HEK293 (cell line): ENCODE results near the gene ALDH2.

Experiments used
- CTCF ChIA-PET: fragments of 350-600 bp; formaldehyde crosslinking; extraction: SDS; loops from one replicate; lab custom pipeline; 2021; ENCODE audit warnings: antibody characterized with exemption; lab: Yijun Ruan, JAX
- POLR2A ChIA-PET: fragments of 300-600 bp; formaldehyde crosslinking; extraction: SDS; loops from one replicate; lab custom pipeline; 2020; ENCODE audit warnings: antibody characterized with exemption, inconsistent platforms; lab: Yijun Ruan, JAX
- H3K27ac ChIP-seq: fragments of 200-500 bp; sonication (Bioruptor generic); 2 replicates; pipeline ENCODE4 v1.5.1; 2014; ENCODE audit warnings: low read depth, low read length, control low read depth, inconsistent platforms; ENCODE audit errors: extremely low read depth
- H3K36me3 ChIP-seq, 2 experiments: fragments of 200-500 bp in 1 of 2; sonication (Bioruptor generic) in 1 of 2; 1 replicate in 1 of 2; 2 replicates in 1 of 2; pipeline ENCODE4 v1.5.1; 2014 to 2017; ENCODE audit warnings: inconsistent platforms in 2 of 2, low read length in 2 of 2; ENCODE audit not compliant: control insufficient read depth in 2 of 2, insufficient read depth in 1 of 2
- H3K4me1 ChIP-seq: fragments of 200-500 bp; sonication (Bioruptor generic); 2 replicates; pipeline ENCODE4 v1.5.1; 2014; ENCODE audit warnings: mild to moderate bottlenecking, low read length, inconsistent platforms; ENCODE audit not compliant: control insufficient read depth, insufficient read depth
- H3K4me3 ChIP-seq: 2 replicates; pipeline ENCODE4 v1.5.1; 2011; ENCODE audit warnings: low read depth, mild to moderate bottlenecking, control low read depth, low read length, moderate library complexity
- H3K9me3 ChIP-seq: fragments of 200-500 bp; sonication (Bioruptor generic); 2 replicates; pipeline ENCODE4 v1.5.1; 2014; ENCODE audit warnings: low read depth, low read length, inconsistent platforms; ENCODE audit not compliant: control insufficient read depth, insufficient read depth
- ATF2 ChIP-seq: fragments of 450-650 bp; formaldehyde crosslinking; IDR thresholded peaks from 2 replicates; pipeline ENCODE4 v1.5.1; 2016; ENCODE audit warnings: missing biosample characterization, missing genetic modification characterization, low read depth
- GFI1B ChIP-seq: fragments of 450-650 bp; formaldehyde crosslinking; IDR thresholded peaks from 2 replicates; pipeline ENCODE4 v1.5.1; 2016; ENCODE audit warnings: missing biosample characterization, missing genetic modification characterization
- GLI2 ChIP-seq: fragments of 450-650 bp; formaldehyde crosslinking; IDR thresholded peaks from 2 replicates; pipeline ENCODE4; 2017; ENCODE audit warnings: missing biosample characterization, missing genetic modification characterization, low read depth, borderline replicate concordance
- REST ChIP-seq: fragments of 450-650 bp; formaldehyde crosslinking; IDR thresholded peaks from 2 replicates; pipeline ENCODE4 v1.5.1; 2016; ENCODE audit warnings: missing biosample characterization, missing genetic modification characterization
- TCF7L2 ChIP-seq: IDR thresholded peaks from 2 replicates; pipeline ENCODE4 v1.6.1; 2011; ENCODE audit warnings: low read depth, mild to moderate bottlenecking, inconsistent platforms, low read length, moderate library complexity, borderline replicate concordance
- ZBTB48 ChIP-seq: fragments of 450-650 bp; formaldehyde crosslinking; IDR thresholded peaks from 2 replicates; pipeline ENCODE4 v1.5.1; 2016; ENCODE audit warnings: missing biosample characterization, missing genetic modification characterization
- ZEB2 ChIP-seq: fragments of 450-650 bp; formaldehyde crosslinking; IDR thresholded peaks from 2 replicates; pipeline ENCODE4 v1.5.1; 2016; ENCODE audit warnings: missing biosample characterization, missing genetic modification characterization
- ZNF202 ChIP-seq: fragments of 450-650 bp; formaldehyde crosslinking; IDR thresholded peaks from 2 replicates; pipeline ENCODE4 v1.5.1; 2016; ENCODE audit warnings: missing biosample characterization, missing genetic modification characterization, borderline replicate concordance
- ZNF391 ChIP-seq: fragments of 450-650 bp; formaldehyde crosslinking; IDR thresholded peaks from 2 replicates; pipeline ENCODE4 v1.5.1; 2016; ENCODE audit warnings: low read depth, missing biosample characterization, missing genetic modification characterization, borderline replicate concordance
- ZNF394 ChIP-seq: fragments of 450-650 bp; formaldehyde crosslinking; IDR thresholded peaks from 2 replicates; pipeline ENCODE4 v1.5.1; 2016; ENCODE audit warnings: missing biosample characterization, missing genetic modification characterization, mild to moderate bottlenecking, moderate library complexity, borderline replicate concordance
- ZNF449 ChIP-seq: fragments of 450-650 bp; formaldehyde crosslinking; IDR thresholded peaks from 2 replicates; pipeline ENCODE4 v1.5.1; 2017; ENCODE audit warnings: missing biosample characterization, mild to moderate bottlenecking, missing genetic modification characterization, moderate library complexity
- ZNF514 ChIP-seq: fragments of 450-650 bp; formaldehyde crosslinking; IDR thresholded peaks from 2 replicates; pipeline ENCODE4 v1.5.1; 2016; ENCODE audit warnings: missing biosample characterization, missing genetic modification characterization
- ZNF596 ChIP-seq: fragments of 450-650 bp; IDR thresholded peaks from 2 replicates; pipeline ENCODE4 v1.5.0; 2018; ENCODE audit warnings: missing biosample characterization, mild to moderate bottlenecking, missing genetic modification characterization, moderate library complexity
- ZNF624 ChIP-seq: fragments of 450-650 bp; formaldehyde crosslinking; IDR thresholded peaks from 2 replicates; pipeline ENCODE4 v1.5.1; 2017; ENCODE audit warnings: missing biosample characterization, missing genetic modification characterization
- ZNF660 ChIP-seq: fragments of 450-650 bp; IDR thresholded peaks from 2 replicates; pipeline ENCODE4 v1.5.1; 2018; ENCODE audit warnings: missing biosample characterization, mild to moderate bottlenecking, missing genetic modification characterization
- ZNF670 ChIP-seq: fragments of 450-650 bp; formaldehyde crosslinking; IDR thresholded peaks from 2 replicates; pipeline ENCODE4 v1.5.1; 2016; ENCODE audit warnings: missing biosample characterization, missing genetic modification characterization, low read depth
- ZNF837 ChIP-seq: fragments of 450-650 bp; formaldehyde crosslinking; IDR thresholded peaks from 2 replicates; pipeline ENCODE4 v1.5.1; 2016; ENCODE audit warnings: missing biosample characterization, missing genetic modification characterization
- ZNF843 ChIP-seq: fragments of 450-650 bp; formaldehyde crosslinking; IDR thresholded peaks from 2 replicates; pipeline ENCODE4 v1.5.1; 2016; ENCODE audit warnings: missing biosample characterization, missing genetic modification characterization
- TF ChIP-seq, protein P1 (sequence below): fragments of 450-650 bp; formaldehyde crosslinking; optimal IDR thresholded peaks from 2 replicates; pipeline ENCODE3; 2016; ENCODE audit warnings: missing biosample characterization, mild to moderate bottlenecking, missing genetic modification characterization
- TF ChIP-seq, protein P2 (sequence below): fragments of 450-650 bp; formaldehyde crosslinking; IDR thresholded peaks from 2 replicates; pipeline ENCODE4 v1.5.1; 2016; ENCODE audit warnings: missing biosample characterization, missing genetic modification characterization

ALDH2 gene

GRCh38 chr12:111777345-111778045, 10.8 kb downstream of the ALDH2 start:
- peaks cover 19% of the 10 kb centered on the region for H3K4me1 ChIP-seq
- peaks cover 0 to 23% of the 10 kb centered on the region in 2 experiments; a peak in 2 of 3 replicates for H3K36me3 ChIP-seq
- no peaks in the 10 kb centered on the region; the same call in 1 of the 2 replicates for H3K9me3 ChIP-seq
- no peak overlapping the region for H3K4me3 ChIP-seq
- no peak for TF ChIP-seq ATF2 (tag by site-specific recombination)
- TF ChIP-seq ZNF843 (tag by site-specific recombination): no peak
- TF ChIP-seq ZNF449 (tag by site-specific recombination): 0 out of 2 replicates have a peak, but pooled peaks have one; percentile 15
- TF ChIP-seq, all 188 proteins: peak for 1
- H3K27ac ChIP-seq: no peak overlapping the region
- CTCF ChIA-PET: interaction anchor here (0.6 to 0.9 kb wide), 2 partner anchors 473 to 1541 kb away, joined by 3 read pairs; no protein-coding TSS in a partner anchor
- POLR2A ChIA-PET: no interaction called here

DNA sequence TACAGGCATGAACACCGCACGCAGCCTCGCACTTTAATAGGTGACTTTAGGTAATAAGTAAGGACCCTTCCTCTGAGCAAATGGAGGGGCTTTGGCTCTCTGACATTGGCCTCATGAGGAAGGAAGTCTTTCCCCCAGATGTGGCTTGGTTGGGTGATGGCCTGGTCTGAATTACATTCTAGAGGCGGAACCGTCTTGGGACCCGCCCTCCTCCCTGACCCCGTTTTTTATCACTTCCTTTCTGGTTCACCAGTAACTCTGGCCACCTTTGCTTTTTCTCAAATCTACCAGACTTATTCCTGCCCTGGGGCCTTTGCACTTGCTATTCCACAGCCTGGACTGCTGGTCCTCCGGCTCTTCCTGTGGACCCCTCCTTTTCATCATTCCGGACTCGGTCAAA, 13.4 kb downstream of the ALDH2 start:
- Histone ChIP-seq H3K4me3 (no peak overlapping the region), H3K9me3 (no peaks in the 10 kb centered on the region; the same call in 1 of the 2 replicates), H3K4me1 (peaks cover 10% of the 10 kb centered on the region), H3K36me3 (peaks cover 7 to 45% of the 10 kb centered on the region in 2 experiments; a peak in 2 of 3 replicates), H3K27ac (no peak overlapping the region)
- TF ChIP-seq ZNF837 (tag by site-specific recombination): no peak
- TF ChIP-seq ZNF596 (tag by site-specific recombination): no peak
- no peak for TF ChIP-seq ZEB2 (tag by site-specific recombination)
- no peak for TF ChIP-seq GLI2
- no peak for TF ChIP-seq ZBTB48 (tag by site-specific recombination)
- TF ChIP-seq, protein P1, sequence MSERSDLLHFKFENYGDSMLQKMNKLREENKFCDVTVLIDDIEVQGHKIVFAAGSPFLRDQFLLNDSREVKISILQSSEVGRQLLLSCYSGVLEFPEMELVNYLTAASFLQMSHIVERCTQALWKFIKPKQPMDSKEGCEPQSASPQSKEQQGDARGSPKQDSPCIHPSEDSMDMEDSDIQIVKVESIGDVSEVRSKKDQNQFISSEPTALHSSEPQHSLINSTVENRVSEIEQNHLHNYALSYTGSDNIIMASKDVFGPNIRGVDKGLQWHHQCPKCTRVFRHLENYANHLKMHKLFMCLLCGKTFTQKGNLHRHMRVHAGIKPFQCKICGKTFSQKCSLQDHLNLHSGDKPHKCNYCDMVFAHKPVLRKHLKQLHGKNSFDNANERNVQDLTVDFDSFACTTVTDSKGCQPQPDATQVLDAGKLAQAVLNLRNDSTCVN (tag by site-specific recombination): no peak
- TF ChIP-seq ZNF391 (tag by site-specific recombination): no peak
- no peak for TF ChIP-seq ZNF394 (tag by site-specific recombination)
- TF ChIP-seq GFI1B: no peak
- ChIA-PET CTCF (no interaction called here), POLR2A (no interaction called here)

GRCh38 chr12:111780615-111781014, 13.9 kb downstream of the ALDH2 start:
- Histone ChIP-seq H3K4me1 (peaks cover 6% of the 10 kb centered on the region), H3K4me3 (no peak overlapping the region), H3K36me3 (peaks cover 11 to 50% of the 10 kb centered on the region in 2 experiments; a peak in 2 of 3 replicates), H3K27ac (no peak overlapping the region), H3K9me3 (no peaks in the 10 kb centered on the region; the same call in 1 of the 2 replicates)
- CTCF ChIA-PET: no interaction called here
- POLR2A ChIA-PET: no interaction called here
- TF ChIP-seq, protein P2, sequence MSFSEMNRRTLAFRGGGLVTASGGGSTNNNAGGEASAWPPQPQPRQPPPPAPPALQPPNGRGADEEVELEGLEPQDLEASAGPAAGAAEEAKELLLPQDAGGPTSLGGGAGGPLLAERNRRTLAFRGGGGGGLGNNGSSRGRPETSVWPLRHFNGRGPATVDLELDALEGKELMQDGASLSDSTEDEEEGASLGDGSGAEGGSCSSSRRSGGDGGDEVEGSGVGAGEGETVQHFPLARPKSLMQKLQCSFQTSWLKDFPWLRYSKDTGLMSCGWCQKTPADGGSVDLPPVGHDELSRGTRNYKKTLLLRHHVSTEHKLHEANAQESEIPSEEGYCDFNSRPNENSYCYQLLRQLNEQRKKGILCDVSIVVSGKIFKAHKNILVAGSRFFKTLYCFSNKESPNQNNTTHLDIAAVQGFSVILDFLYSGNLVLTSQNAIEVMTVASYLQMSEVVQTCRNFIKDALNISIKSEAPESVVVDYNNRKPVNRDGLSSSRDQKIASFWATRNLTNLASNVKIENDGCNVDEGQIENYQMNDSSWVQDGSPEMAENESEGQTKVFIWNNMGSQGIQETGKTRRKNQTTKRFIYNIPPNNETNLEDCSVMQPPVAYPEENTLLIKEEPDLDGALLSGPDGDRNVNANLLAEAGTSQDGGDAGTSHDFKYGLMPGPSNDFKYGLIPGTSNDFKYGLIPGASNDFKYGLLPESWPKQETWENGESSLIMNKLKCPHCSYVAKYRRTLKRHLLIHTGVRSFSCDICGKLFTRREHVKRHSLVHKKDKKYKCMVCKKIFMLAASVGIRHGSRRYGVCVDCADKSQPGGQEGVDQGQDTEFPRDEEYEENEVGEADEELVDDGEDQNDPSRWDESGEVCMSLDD (tag by site-specific recombination): no peak
- TF ChIP-seq ZNF202 (tag by site-specific recombination) (no peak), TCF7L2 (no peak), ZNF624 (tag by site-specific recombination) (no peak), ZNF670 (tag by site-specific recombination) (no peak), ZNF391 (tag by site-specific recombination) (no peak), REST (no peak), ZNF514 (tag by site-specific recombination) (no peak), ZNF660 (no peak)
